Activated CD8-positive, alpha-beta T cell treated with anti-CD3 and anti-CD28 coated beads for 36 hours (primary cell): ENCODE measurements around the gene U2AF1L4. TPM values are rescaled to one million over a fixed set of nuclear protein-coding genes. Genes with fewer than 3 reads are reported as not detected.

ENCODE experiments used
- ATAC-seq: fragments of 200-7000 bp; cut with Tn5 transposase; one replicate; pipeline ENCODE4 v1.10.0; 2021; ENCODE audit warnings: mild to moderate bottlenecking, moderate library complexity
- CTCF ChIA-PET: fragments of 350-600 bp; sonication (Branson Sonifier 250); formaldehyde crosslinking; loops from one replicate; lab custom pipeline; 2021; ENCODE audit warnings: antibody characterized with exemption; lab: Charles Lee
- POLR2A ChIA-PET: fragments of 350-600 bp; sonication (Branson Sonifier 250); formaldehyde crosslinking; loops from one replicate; lab custom pipeline; 2021; ENCODE audit warnings: antibody characterized with exemption; lab: Charles Lee
- DNase-seq: peaks from one replicate; pipeline ENCODE4 v3.0.0-alpha.2; 2020
- H3K27ac Mint-ChIP-seq: one replicate; pipeline ENCODE4 v1.8.0; 2021; ENCODE audit warnings: mild to moderate bottlenecking, mixed read lengths
- H3K27me3 Mint-ChIP-seq: one replicate; pipeline ENCODE4 v1.8.0; 2021; ENCODE audit warnings: mixed read lengths
- H3K36me3 Mint-ChIP-seq: one replicate; pipeline ENCODE4 v1.8.0; 2021; ENCODE audit warnings: low read depth, mixed read lengths
- H3K4me1 Mint-ChIP-seq: one replicate; pipeline ENCODE4 v1.8.0; 2021; ENCODE audit warnings: low read depth, mixed read lengths
- H3K4me3 Mint-ChIP-seq: one replicate; pipeline ENCODE4 v1.8.0; 2021; ENCODE audit warnings: mild to moderate bottlenecking, moderate library complexity, mixed read lengths
- H3K9me3 Mint-ChIP-seq: one replicate; pipeline ENCODE4 v1.8.0; 2021; ENCODE audit warnings: mixed read lengths
- intact Hi-C: fragments of 100-400 bp; cut with micrococcal nuclease; formaldehyde crosslinking; loops from one replicate; pipeline ENCODE4 v1.10.0; 2022
- total RNA-seq, 2 experiments: library from RNA; stranded (reverse); gene quantifications; one replicate each; pipeline ENCODE4 v1.2.3, GENCODE V29; 2021
- TF ChIP-seq, protein P1 (sequence below): fragments of 200-600 bp; IDR thresholded peaks from one replicate; pipeline ENCODE4 v1.8.0; 2022; ENCODE audit warnings: antibody characterized with exemption, mild to moderate bottlenecking

The U2AF1L4 gene
- total RNA-seq, 2 experiments from 2014 or later, result 41.7 to 42.5 TPM

DNA sequence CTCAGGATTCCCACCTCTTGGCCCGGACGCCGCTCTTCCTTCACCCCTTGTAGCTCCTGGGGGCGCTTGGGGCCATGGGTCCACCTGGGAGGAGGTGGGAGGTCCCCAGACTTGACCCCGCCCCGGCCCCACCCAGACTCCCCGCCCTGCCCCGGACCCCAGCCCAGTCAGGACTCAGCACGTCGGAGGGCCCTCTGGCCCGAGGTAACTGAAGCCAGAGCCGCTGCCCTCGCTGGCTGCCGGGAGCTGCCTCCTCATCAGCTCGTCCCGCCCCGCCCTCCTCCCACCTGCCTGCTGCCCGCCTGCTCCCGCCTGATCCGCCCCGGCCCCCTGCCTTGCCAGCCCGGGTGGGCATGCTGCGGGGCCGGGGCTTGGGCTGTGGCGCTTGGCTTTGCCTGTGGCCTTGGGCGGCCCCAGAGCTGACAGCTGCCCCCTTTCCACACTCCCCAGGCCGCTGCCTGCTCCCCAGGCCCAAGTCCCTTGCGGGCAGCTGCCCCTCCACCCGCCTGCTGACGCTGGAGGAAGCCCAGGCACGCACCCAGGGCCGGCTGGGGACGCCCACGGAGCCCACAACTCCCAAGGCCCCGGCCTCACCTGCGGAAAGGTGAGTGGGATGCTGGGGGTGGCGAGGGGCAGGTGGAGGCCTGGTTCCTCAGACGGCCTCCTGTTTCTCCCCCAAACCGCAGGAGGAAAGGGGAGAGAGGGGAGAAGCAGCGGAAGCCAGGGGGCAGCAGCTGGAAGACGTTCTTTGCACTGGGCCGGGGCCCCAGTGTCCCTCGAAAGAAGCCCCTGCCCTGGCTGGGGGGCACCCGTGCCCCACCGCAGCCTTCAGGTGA lies 39.5 kb upstream of the U2AF1L4 start:
- ChIA-PET POLR2A (no interaction called here), CTCF (no interaction called here)
- intact Hi-C loops, result no loop called here
- DNase-seq (no peak), ATAC-seq (no peak)
- Mint-ChIP-seq H3K4me3 (no peak overlapping the region), H3K27ac (no peak overlapping the region), H3K9me3 (no peaks in the 10 kb centered on the region), H3K27me3 (no peaks in the 10 kb centered on the region), H3K4me1 (no peaks in the 10 kb centered on the region), H3K36me3 (no peaks in the 10 kb centered on the region)
- TF ChIP-seq, protein P1, sequence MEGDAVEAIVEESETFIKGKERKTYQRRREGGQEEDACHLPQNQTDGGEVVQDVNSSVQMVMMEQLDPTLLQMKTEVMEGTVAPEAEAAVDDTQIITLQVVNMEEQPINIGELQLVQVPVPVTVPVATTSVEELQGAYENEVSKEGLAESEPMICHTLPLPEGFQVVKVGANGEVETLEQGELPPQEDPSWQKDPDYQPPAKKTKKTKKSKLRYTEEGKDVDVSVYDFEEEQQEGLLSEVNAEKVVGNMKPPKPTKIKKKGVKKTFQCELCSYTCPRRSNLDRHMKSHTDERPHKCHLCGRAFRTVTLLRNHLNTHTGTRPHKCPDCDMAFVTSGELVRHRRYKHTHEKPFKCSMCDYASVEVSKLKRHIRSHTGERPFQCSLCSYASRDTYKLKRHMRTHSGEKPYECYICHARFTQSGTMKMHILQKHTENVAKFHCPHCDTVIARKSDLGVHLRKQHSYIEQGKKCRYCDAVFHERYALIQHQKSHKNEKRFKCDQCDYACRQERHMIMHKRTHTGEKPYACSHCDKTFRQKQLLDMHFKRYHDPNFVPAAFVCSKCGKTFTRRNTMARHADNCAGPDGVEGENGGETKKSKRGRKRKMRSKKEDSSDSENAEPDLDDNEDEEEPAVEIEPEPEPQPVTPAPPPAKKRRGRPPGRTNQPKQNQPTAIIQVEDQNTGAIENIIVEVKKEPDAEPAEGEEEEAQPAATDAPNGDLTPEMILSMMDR, result no peak

DNA sequence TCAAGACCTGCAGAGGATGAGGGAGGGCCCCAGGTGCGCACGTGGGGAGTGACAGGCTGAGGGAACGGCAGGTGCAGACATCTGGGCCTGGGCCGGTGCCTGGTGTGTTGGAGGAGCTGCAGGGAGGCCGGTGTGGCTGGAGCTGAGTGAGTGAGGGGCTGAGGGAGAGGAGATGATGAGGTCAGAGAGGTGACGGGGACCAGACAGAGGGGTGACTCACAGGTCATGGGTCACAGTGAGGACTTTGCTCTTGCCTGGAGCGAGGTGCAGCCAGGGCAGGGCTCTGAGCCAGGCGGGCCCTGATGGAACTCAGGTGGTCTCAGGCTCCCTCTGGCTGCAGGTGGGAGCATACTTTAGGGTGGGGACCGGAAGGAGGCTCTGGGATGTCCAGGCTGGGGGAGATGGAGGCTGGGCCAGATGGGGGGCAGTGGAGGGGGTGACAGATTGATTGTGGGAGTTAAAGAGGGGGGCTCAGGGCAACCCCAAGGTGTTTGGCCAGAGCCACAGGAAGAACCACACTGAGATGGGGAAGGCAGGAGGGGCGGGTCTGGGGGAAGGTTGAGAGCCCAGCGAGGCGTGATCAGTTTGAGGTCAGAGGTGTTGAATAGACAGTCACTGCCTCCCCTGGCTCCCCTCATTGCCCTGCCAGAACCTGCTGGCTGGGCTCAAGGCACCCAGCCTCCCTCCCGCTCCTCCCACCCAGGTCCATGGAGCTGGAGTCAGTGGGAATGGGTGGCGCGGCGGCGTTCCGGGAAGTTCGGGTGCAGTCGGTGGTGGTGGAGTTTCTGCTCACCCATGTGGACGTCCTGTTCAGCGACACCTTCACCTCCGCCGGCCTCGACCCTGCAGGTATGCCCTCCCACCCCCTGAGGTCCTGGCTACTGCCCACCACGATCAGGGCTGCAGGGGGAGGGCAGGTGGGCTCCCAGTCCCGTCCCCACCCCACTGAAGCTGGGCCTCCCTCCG lies 38.5 kb upstream of the U2AF1L4 start:
- Mint-ChIP-seq H3K27ac (no peak overlapping the region), H3K9me3 (no peaks in the 10 kb centered on the region), H3K27me3 (no peaks in the 10 kb centered on the region), H3K36me3 (no peaks in the 10 kb centered on the region), H3K4me1 (no peaks in the 10 kb centered on the region), H3K4me3 (no peak overlapping the region)
- peak; percentile 69 for ATAC-seq
- DNase-seq, result peak; percentile 32
- CTCF ChIA-PET, result no interaction called here
- TF ChIP-seq, protein P1, result no peak
- intact Hi-C loops, result no loop called here
- POLR2A ChIA-PET, result no interaction called here

DNA sequence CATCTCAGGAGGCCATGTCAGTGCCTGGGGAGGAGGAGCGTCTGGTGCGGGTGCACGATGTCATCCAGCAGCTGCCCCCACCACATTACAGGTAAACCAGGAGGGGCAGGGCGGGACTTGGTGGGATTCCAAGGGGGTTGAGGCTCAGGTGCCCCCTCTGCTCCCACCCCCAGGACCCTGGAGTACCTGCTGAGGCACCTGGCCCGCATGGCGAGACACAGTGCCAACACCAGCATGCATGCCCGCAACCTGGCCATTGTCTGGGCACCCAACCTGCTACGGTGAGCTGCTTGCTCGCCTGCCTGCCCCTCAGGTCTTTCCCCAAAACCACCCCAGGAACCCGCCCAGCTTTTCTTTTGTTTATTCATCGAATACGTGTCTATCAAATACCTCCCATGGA lies 37.4 kb upstream of the U2AF1L4 start:
- intact Hi-C loops, result no loop called here
- POLR2A ChIA-PET, result no interaction called here
- TF ChIP-seq, protein P1, result no peak
- H3K4me1 Mint-ChIP-seq, result no peaks in the 10 kb centered on the region
- ATAC-seq, result no peak
- H3K9me3 Mint-ChIP-seq, result no peaks in the 10 kb centered on the region
- CTCF ChIA-PET, result no interaction called here
- H3K4me3 Mint-ChIP-seq, result no peak overlapping the region
- H3K36me3 Mint-ChIP-seq, result no peaks in the 10 kb centered on the region
- no peak for DNase-seq
- H3K27me3 Mint-ChIP-seq, result no peaks in the 10 kb centered on the region
- H3K27ac Mint-ChIP-seq, result no peak overlapping the region

DNA sequence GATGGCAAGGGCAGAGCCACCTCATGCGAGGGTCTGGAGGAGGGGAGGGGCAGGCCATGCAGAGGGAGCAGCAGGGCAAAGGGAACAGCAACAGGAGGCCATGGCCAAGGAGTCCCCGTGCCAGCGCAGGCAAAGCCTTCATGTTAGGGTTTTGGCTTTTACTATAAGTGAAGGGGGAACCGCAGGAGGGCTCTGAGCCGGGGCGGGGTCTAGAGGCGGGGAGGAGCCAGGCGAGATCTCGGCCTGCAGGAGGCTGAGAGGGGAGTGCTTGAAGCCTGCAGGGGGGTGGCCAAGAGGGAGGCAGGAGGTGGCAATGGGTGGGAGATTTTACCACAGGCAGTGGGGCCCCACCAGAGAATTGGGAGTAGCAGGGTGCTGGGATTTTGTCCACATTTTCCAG lies 36.4 kb upstream of the U2AF1L4 start:
- ATAC-seq (no peak), DNase-seq (no peak)
- Mint-ChIP-seq H3K4me1 (no peaks in the 10 kb centered on the region), H3K9me3 (no peaks in the 10 kb centered on the region), H3K27ac (no peak overlapping the region), H3K27me3 (no peaks in the 10 kb centered on the region), H3K4me3 (no peak overlapping the region), H3K36me3 (no peaks in the 10 kb centered on the region)
- TF ChIP-seq, protein P1, result no peak
- intact Hi-C loops, result no loop called here
- ChIA-PET POLR2A (no interaction called here), CTCF (no interaction called here)

DNA sequence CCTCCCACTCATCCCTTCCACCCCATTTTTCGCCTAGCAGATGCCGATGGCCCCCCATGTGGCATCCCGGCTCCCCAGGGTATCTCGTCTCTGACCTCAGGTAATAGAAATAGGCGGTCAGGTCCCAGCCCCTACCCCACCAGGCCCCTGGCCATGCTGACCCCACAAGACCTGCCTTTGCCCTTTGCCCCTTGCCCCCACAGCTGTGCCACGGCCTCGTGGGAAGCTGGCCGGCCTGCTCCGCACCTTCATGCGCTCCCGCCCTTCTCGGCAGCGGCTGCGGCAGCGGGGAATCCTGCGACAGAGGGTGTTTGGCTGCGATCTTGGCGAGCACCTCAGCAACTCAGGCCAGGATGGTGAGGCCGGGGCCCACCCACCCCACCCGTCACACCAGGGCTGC lies 35.5 kb upstream of the U2AF1L4 start:
- ChIA-PET CTCF (no interaction called here), POLR2A (interaction anchor here (1.4 kb wide), 1 partner anchor 15 kb away, joined by 4 read pairs; no protein-coding TSS in a partner anchor)
- Mint-ChIP-seq H3K4me3 (no peak overlapping the region), H3K4me1 (peaks cover 4% of the 10 kb centered on the region), H3K27me3 (no peaks in the 10 kb centered on the region), H3K36me3 (no peaks in the 10 kb centered on the region), H3K27ac (no peak overlapping the region), H3K9me3 (no peaks in the 10 kb centered on the region)
- DNase-seq, result no peak
- no peak for ATAC-seq
- TF ChIP-seq, protein P1, result no peak
- intact Hi-C loops, result no loop called here
